OCI-LY1 (cell line): ENCODE data around the gene BEST3.

Experiments used
- H2AFZ ChIP-seq: fragments of 200-600 bp; sonication (generic), shearing (Covaris generic); 2 replicates; pipeline ENCODE4 v1.6.0; 2014; ENCODE audit warnings: antibody characterized with exemption, mild to moderate bottlenecking, low read length
- H3F3A ChIP-seq: fragments of 200-600 bp; sonication (generic), shearing (Covaris generic); 2 replicates; pipeline ENCODE4 v1.6.0; 2014; ENCODE audit warnings: mild to moderate bottlenecking, antibody characterized with exemption, low read length, moderate library complexity; ENCODE audit not compliant: insufficient read depth
- H3K27ac ChIP-seq: fragments of 200-600 bp; sonication (generic); 2 replicates; pipeline ENCODE4 v1.5.1; 2014; ENCODE audit warnings: low read length, mixed run types, mild to moderate bottlenecking, low read depth; ENCODE audit not compliant: poor library complexity, severe bottlenecking
- H3K27me3 ChIP-seq: fragments of 200-600 bp; sonication (generic); 2 replicates; pipeline ENCODE4 v1.6.0; 2014; ENCODE audit warnings: antibody characterized with exemption, mild to moderate bottlenecking, low read length, moderate library complexity; ENCODE audit not compliant: insufficient read depth
- H3K36me3 ChIP-seq: fragments of 200-600 bp; sonication (generic); 2 replicates; pipeline ENCODE4 v1.6.1; 2014; ENCODE audit warnings: mild to moderate bottlenecking, antibody characterized with exemption, low read length, moderate library complexity, mixed read lengths; ENCODE audit not compliant: insufficient read depth
- H3K4me1 ChIP-seq: fragments of 200-600 bp; sonication (generic); 2 replicates; pipeline ENCODE4 v1.5.1; 2014; ENCODE audit warnings: mild to moderate bottlenecking, low read length, moderate library complexity; ENCODE audit not compliant: insufficient read depth, severe bottlenecking
- H3K4me2 ChIP-seq: fragments of 200-600 bp; sonication (generic), shearing (Covaris generic); 2 replicates; pipeline ENCODE4 v1.6.1; 2014; ENCODE audit warnings: low read length
- H3K4me3 ChIP-seq: fragments of 200-600 bp; sonication (generic); 2 replicates; pipeline ENCODE4 v1.5.1; 2014; ENCODE audit warnings: low read length, low read depth, mild to moderate bottlenecking, mixed read lengths; ENCODE audit not compliant: poor library complexity, severe bottlenecking
- H3K79me2 ChIP-seq: fragments of 200-600 bp; shearing (Covaris generic); 2 replicates; pipeline ENCODE4 v1.6.1; 2016; ENCODE audit warnings: mixed run types, low read length, mixed read lengths; ENCODE audit not compliant: insufficient read depth
- H3K9ac ChIP-seq: fragments of 200-600 bp; sonication (generic), shearing (Covaris generic); 2 replicates; pipeline ENCODE4 v1.6.1; 2014; ENCODE audit warnings: mild to moderate bottlenecking, low read length, mixed read lengths
- H3K9me2 ChIP-seq: fragments of 200-600 bp; sonication (generic), shearing (Covaris generic); 2 replicates; pipeline ENCODE4 v1.6.1; 2014; ENCODE audit warnings: low read depth, mild to moderate bottlenecking, low read length, mixed read lengths
- H3K9me3 ChIP-seq: fragments of 200-600 bp; shearing (Covaris generic); 2 replicates; pipeline ENCODE4 v1.6.1; 2014; ENCODE audit warnings: low read length, mixed read lengths
- H4K20me1 ChIP-seq: fragments of 200-600 bp; sonication (generic), shearing (Covaris generic); 2 replicates; pipeline ENCODE4 v1.6.0; 2016; ENCODE audit warnings: mild to moderate bottlenecking, low read length; ENCODE audit not compliant: insufficient read depth
- EZH2 ChIP-seq: fragments of 200-600 bp; sonication (generic), shearing (Covaris generic); IDR thresholded peaks from 2 replicates; pipeline ENCODE4 v1.8.0; 2017; ENCODE audit warnings: borderline replicate concordance, mixed run types, mild to moderate bottlenecking, antibody characterized with exemption, low read length, moderate library complexity, mixed read lengths
- TF ChIP-seq, protein P1 (sequence below): fragments of 200-600 bp; sonication (generic), shearing (Covaris generic); IDR thresholded peaks from 2 replicates; pipeline ENCODE4 v1.5.1; 2017; ENCODE audit warnings: mild to moderate bottlenecking, antibody characterized with exemption, low read length, moderate library complexity, mixed read lengths

BEST3 gene

DNA sequence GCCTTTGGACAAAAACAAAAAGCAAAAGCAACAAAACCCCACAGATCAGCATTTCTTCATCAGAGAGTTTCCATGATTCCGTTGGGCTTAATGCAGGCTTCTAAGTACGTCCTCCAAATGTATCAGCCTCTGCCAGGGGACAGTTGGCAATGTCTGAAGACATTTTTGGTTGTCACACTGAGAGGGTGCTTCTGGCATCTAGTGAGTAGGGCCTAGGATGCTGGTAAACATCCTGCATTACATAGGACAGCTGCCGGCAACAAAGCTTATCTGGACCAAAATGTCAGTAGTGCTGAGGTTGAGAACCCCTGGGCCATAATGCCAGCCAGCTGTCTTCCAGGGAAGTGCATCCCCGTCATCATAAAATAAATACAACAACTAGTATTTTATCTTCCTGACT is 79.0 kb downstream of the BEST3 start:
- Histone ChIP-seq H3K9me2 (no peaks in the 10 kb centered on the region), H3K4me2 (no peak overlapping the region), H2AFZ (no peak overlapping the region), H3K27me3 (0 out of 2 replicates have a peak, but pooled peaks cover 5% of the 10 kb centered on the region), H3K27ac (no peak overlapping the region), H4K20me1 (no peaks in the 10 kb centered on the region), H3K4me1 (no peaks in the 10 kb centered on the region), H3K4me3 (no peak overlapping the region), H3K9me3 (no peaks in the 10 kb centered on the region), H3F3A (no peaks in the 10 kb centered on the region), H3K79me2 (no peaks in the 10 kb centered on the region), H3K9ac (no peak overlapping the region), H3K36me3 (no peaks in the 10 kb centered on the region; the same call in 1 of the 2 replicates)
- TF ChIP-seq, protein P1, sequence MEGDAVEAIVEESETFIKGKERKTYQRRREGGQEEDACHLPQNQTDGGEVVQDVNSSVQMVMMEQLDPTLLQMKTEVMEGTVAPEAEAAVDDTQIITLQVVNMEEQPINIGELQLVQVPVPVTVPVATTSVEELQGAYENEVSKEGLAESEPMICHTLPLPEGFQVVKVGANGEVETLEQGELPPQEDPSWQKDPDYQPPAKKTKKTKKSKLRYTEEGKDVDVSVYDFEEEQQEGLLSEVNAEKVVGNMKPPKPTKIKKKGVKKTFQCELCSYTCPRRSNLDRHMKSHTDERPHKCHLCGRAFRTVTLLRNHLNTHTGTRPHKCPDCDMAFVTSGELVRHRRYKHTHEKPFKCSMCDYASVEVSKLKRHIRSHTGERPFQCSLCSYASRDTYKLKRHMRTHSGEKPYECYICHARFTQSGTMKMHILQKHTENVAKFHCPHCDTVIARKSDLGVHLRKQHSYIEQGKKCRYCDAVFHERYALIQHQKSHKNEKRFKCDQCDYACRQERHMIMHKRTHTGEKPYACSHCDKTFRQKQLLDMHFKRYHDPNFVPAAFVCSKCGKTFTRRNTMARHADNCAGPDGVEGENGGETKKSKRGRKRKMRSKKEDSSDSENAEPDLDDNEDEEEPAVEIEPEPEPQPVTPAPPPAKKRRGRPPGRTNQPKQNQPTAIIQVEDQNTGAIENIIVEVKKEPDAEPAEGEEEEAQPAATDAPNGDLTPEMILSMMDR, result no peak
- TF ChIP-seq EZH2, result no peak

DNA sequence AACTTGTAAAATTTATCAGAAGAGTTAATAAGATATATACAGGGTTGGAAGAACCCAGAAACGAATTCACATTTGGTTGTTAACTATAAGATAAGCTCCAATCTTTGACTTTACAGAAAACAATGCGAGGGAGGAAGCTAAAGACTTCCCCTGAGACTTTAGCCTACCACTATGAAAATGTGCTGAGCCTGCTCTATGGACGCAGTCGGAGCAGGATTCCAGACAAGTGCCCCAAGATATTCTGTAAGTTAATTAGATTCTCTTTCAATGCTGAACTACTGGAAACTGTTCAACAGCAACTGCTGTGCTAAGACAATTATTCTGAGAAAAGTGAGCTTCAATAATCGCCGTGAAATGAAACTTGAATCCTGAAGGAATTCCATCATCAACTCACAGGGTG is 80.1 kb downstream of the BEST3 start:
- H3K4me2 ChIP-seq, result no peak overlapping the region
- no peak overlapping the region for H2AFZ ChIP-seq
- H3K79me2 ChIP-seq, result no peaks in the 10 kb centered on the region
- 0 out of 2 replicates have a peak, but pooled peaks cover 5% of the 10 kb centered on the region for H3K27me3 ChIP-seq
- no peaks in the 10 kb centered on the region for H3K9me3 ChIP-seq
- H3K36me3 ChIP-seq, result no peaks in the 10 kb centered on the region; the same call in 1 of the 2 replicates
- no peaks in the 10 kb centered on the region for H3F3A ChIP-seq
- no peaks in the 10 kb centered on the region for H4K20me1 ChIP-seq
- no peak overlapping the region for H3K4me3 ChIP-seq
- TF ChIP-seq, protein P1, result no peak
- no peak for TF ChIP-seq EZH2
- no peak overlapping the region for H3K27ac ChIP-seq
- no peak overlapping the region for H3K9ac ChIP-seq
- H3K9me2 ChIP-seq, result no peaks in the 10 kb centered on the region
- H3K4me1 ChIP-seq, result no peaks in the 10 kb centered on the region

DNA sequence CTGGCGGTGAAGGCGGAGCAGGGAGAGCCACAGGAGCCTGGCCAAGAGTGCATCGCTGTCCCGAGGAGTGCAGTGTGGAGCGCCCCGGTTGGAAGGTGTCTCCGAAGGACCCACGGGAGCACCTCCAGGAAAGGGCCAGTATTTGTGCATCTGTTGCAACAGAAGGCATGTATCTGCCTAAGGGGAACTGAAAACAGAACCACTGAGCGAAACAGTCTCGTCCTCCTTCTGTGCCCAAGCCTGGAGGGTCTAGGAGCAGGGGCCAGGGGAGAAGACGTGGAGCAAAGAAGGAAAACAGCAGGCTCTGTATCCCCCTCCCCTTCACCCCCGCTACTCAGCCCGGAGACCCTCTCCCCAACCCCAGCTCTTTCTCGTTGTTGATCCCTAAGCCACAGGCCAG is 83.1 kb downstream of the BEST3 start:
- Histone ChIP-seq H3K27me3 (0 out of 2 replicates have a peak, but pooled peaks cover 5% of the 10 kb centered on the region), H2AFZ (no peak overlapping the region), H3K36me3 (no peaks in the 10 kb centered on the region; the same call in 1 of the 2 replicates), H3K9ac (no peak overlapping the region), H3K9me3 (no peaks in the 10 kb centered on the region), H3K27ac (no peak overlapping the region), H3F3A (no peaks in the 10 kb centered on the region), H3K79me2 (no peaks in the 10 kb centered on the region), H4K20me1 (no peaks in the 10 kb centered on the region), H3K4me2 (no peak overlapping the region), H3K9me2 (no peaks in the 10 kb centered on the region), H3K4me3 (no peak overlapping the region), H3K4me1 (no peaks in the 10 kb centered on the region)
- TF ChIP-seq, protein P1, result no peak
- TF ChIP-seq EZH2, result no peak
